Measurements from ENCODE around the gene SCD. TPM values are rescaled to one million over a fixed set of nuclear protein-coding genes. Genes with fewer than 3 reads are reported as not detected.

Gene SCD
- total RNA-seq, 4 donors from 2014 or later: 24.3 to 53.9 (median 49.7) TPM

- no peak overlapping the region for H3K4me3 ChIP-seq
- peaks cover 11% of the 10 kb centered on the region for H3K36me3 ChIP-seq
- no peak for DNase-seq (ENCODE audit: low spot score in 2 of 2)
- H3K27me3 ChIP-seq: no peaks in the 10 kb centered on the region
- H3K27ac ChIP-seq: no peak overlapping the region
- no peak for TF ChIP-seq EP300 (IDR thresholded peaks at IDR 0.05)
- no peak for TF ChIP-seq POLR2A (IDR thresholded peaks at IDR 0.05)
- no peak for TF ChIP-seq CTCF (IDR thresholded peaks at IDR 0.05)
- TF ChIP-seq POLR2AphosphoS5 (IDR thresholded peaks at IDR 0.05): no peak
- peaks cover 4% of the 10 kb centered on the region for H3K4me1 ChIP-seq
- H3K9me3 ChIP-seq: no peaks in the 10 kb centered on the region
- WGBS: 90% methylated on average over 4 of the region's 4 CpGs
These were observed 10.2 kb downstream of the SCD start for GRCh38 chr10:100357059-100357858.

DNA sequence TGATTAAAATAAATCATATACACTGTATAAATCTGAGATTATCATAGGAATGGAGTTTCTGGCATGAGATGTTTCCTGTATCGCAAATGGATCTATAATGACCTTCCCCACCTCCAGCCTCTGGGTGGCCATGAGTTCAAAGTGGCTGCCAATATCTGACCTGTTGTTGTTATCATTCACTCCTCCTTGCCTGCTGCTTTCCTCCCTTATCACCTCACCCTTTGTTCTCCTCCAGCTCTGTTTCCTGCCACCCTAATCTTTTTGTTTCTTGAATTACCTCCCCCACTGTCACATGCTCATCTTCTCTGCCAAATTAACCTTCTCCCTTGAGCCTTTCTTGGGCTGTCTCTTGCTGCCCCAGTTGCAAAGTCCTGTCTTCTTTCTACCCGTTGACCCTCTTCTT is 12.0 kb downstream of the SCD start:
- Histone ChIP-seq H3K36me3 (peaks cover 4% of the 10 kb centered on the region), H3K27me3 (no peaks in the 10 kb centered on the region), H3K4me3 (no peak overlapping the region), H3K27ac (no peak overlapping the region), H3K4me1 (peaks cover 4% of the 10 kb centered on the region), H3K9me3 (no peaks in the 10 kb centered on the region)
- TF ChIP-seq POLR2AphosphoS5 (IDR thresholded peaks at IDR 0.05) (no peak), POLR2A (IDR thresholded peaks at IDR 0.05) (no peak), EP300 (IDR thresholded peaks at IDR 0.05) (no peak), CTCF (IDR thresholded peaks at IDR 0.05) (no peak)
- WGBS: 62% methylated on average over 2 of the region's 2 CpGs
- no peak for DNase-seq (ENCODE audit: low spot score in 2 of 2)

- Histone ChIP-seq H3K4me1 (peaks cover 8% of the 10 kb centered on the region), H3K9me3 (no peaks in the 10 kb centered on the region), H3K4me3 (no peak overlapping the region), H3K27me3 (no peaks in the 10 kb centered on the region), H3K27ac (no peak overlapping the region), H3K36me3 (peaks cover 4% of the 10 kb centered on the region)
- 30% methylated on average over 3 of the region's 3 CpGs for WGBS
- TF ChIP-seq POLR2A (IDR thresholded peaks at IDR 0.05) (no peak), CTCF (IDR thresholded peaks at IDR 0.05) (no peak)
- no peak for DNase-seq (ENCODE audit: low spot score in 2 of 2)
These were observed 12.6 kb downstream of the SCD start for GRCh38 chr10:100359529-100360150.

DNA sequence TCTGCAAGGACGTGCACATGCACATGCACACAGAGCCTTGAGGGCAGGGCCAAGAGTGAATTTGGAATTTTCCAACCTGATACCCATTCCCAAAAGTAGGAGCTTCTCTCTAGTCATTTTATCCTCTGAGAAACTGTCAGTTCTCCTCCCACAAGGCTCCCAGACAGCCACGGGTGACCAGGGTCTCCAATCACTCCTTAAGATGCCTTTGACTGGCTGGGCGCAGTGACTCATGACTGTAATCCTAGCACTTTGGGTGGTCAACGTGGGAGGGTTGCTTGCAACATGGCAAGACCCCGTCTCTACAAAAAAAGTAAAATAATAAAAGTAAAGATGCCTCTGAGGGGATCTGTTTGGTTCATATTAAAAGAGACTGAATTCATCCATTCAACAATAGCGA is 13.2 kb downstream of the SCD start:
- Histone ChIP-seq H3K27me3 (no peaks in the 10 kb centered on the region), H3K27ac (no peak overlapping the region), H3K4me1 (peaks cover 14% of the 10 kb centered on the region), H3K36me3 (peaks cover 4% of the 10 kb centered on the region), H3K9me3 (no peaks in the 10 kb centered on the region), H3K4me3 (no peak overlapping the region)
- WGBS: 72% methylated on average over 6 of the region's 6 CpGs
- TF ChIP-seq EP300 (IDR thresholded peaks at IDR 0.05): no peak
- TF ChIP-seq CTCF (IDR thresholded peaks at IDR 0.05): no peak
- no peak for TF ChIP-seq POLR2A (IDR thresholded peaks at IDR 0.05)
- TF ChIP-seq POLR2AphosphoS5 (IDR thresholded peaks at IDR 0.05): no peak
- no peak for DNase-seq (ENCODE audit: low spot score in 2 of 2)

All from suprapubic skin (tissue), 4 donors.